Suppressor macrophage treated with lipopolysaccharide for 1 hour (primary cell): ENCODE results near the gene FAM216A.
"Not testable (repeated sequence)": the region's sequence is repeated elsewhere in the genome, so short reads cannot be mapped to it uniquely, and the experiment has no call there.

Experiments
- DNase-seq, 3 donors: peaks; one replicate each; pipeline ENCODE4 v3.0.0-alpha.2; 2020 to 2022

FAM216A gene, protein sequence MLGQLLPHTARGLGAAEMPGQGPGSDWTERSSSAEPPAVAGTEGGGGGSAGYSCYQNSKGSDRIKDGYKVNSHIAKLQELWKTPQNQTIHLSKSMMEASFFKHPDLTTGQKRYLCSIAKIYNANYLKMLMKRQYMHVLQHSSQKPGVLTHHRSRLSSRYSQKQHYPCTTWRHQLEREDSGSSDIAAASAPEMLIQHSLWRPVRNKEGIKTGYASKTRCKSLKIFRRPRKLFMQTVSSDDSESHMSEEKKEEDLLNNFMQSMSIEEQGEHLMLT

DNA sequence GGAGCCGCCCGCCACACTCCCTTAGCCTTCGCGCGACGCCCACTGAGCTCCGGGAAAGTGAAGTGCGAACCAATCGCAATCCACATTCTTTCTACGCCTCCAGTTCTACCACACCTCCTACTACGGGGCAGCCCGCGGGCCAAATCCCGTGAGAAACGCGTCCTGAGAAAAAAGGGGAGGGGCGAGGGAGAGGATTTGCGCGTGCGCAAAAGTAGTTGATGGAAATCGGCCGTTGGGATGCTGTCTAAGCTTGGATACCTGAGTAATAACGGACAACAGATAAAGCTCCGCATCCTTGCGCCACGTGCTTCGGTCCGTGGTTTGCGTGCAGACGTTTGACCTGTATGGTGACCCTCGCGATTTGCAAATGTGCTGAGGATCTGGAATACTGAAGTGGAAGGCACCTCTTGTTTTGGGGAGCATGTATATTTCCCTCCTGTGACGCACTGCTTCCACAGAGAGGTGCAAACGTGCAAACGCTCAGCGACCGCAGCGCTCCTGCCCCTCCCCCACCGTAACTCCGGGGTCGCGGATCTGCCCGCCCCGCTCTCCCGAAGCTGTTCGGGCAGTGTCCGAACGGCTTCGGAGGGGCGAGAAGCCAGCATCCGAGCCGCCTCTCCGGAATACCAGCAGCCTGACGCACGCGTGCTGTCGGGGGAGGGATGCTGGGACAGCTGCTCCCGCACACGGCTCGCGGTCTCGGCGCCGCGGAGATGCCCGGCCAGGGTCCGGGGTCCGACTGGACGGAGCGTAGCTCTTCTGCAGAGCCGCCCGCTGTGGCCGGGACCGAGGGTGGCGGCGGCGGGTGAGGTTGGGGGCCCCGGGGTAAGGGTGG, at the start of gene FAM216A, which contains the start of gene GPN3:
Gene FAM216A, plus strand, starts transcription at position 632 of the 835 bp plus-strand sequence. Its CDS starts 31 bp downstream, at position 663.
Gene GPN3, minus strand, starts transcription at position 44 of the 835 bp plus-strand sequence. CDS start 54 bp downstream, outside the sequence.
- peak; percentile 98 to 99 (median 99) for DNase-seq

DNA sequence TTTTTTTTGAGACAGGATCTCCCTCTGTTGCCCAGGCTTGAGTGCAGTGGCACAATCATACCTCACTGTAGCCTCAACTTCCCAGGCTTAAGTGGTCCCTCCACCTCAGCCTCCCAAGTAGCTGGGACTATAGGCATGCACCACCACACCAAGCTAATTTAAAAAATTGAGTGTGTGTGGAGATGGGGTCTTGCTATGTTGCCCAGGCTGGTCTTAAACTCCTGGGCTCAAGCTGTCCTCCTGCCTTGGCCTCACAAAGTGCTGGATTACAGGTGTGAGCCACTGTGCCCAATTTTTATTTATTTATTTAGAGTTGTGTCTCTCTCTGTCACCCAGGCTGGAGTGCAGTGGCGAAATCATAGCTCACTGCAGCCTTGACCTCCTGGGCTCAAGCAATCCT, 48.0 kb upstream of the FAM216A start:
- DNase-seq: not testable (repeated sequence)

DNA sequence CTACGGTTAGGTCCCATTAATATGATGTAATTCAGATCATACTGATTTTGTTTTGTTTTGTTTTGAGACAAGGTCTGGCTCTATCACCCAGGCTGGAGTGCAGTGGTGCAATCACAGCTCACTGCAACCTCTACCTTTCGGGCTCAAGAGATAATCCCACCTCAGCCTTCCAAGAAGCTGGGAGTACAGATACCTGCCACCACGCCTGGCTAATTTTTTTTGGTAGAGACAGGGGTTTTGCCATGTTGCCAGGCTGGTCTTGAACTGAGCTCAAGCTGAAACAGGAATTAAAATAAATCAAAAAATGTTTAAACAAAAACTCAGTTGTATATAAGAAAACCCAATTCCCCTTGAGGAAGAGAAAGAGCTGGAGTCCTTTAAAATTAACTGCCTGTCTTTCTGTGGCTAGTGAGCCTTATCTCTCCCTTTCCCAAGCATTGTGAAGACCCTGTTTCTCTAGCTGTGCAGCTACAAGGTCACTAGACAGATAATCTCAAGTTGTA, 47.4 kb upstream of the FAM216A start:
- DNase-seq: no peak

DNA sequence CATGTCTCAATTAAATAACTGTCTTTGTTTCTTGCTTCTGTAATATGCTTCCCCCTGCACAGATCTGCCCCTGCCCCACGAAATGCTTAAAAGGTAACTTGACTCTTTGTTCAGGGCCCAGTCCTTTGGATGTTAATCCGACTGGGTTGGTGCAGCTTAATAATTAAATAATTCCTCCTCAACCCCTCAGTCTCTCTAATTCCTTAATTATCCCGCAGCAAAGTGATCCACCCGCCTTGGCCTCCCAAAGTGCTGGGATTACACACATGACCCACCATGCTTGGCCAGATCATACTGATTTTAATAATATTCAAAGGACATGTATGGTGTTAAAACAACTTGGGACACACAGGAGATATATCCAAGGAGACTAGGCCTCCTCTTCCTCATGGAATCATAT, 46.9 kb upstream of the FAM216A start:
- no peak for DNase-seq

DNA sequence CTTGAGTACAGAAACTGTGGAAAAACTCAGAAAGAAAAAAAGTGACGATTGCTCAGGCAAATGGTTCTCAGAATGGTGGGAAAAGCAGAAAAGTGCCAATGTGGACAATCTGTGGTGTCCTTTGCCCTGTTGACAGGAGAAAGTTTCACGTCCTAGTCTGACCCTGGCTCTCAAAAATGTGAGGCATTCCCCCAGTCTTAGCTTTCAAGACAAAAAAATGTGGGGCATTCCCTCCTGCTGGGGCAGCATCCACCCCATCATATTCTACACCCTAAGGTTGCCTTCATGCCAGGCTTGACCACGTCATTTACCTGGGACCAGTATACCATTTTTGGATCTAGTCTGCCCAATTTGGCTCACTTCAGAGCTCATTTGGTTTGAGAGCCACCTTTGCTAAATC, 44.4 kb upstream of the FAM216A start:
- no peak for DNase-seq

DNA sequence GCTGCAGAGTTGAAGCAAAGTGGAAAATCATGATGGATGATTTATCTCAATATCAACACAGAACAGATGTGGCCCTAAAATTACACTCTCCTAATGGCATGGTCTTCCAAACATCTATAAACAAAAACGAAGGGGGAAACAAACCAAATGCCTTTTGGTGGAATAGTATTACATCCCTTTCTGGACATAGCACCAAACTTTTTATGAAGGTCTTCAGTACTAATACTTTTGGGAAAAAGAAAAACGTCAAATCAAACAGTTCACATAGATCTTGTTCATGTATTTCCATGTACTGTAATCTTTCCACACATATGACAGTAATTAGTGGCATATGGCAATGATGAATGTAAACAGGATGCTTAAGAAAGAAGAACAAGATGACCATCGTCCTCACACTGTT, 42.2 kb upstream of the FAM216A start:
- DNase-seq: no peak

DNA sequence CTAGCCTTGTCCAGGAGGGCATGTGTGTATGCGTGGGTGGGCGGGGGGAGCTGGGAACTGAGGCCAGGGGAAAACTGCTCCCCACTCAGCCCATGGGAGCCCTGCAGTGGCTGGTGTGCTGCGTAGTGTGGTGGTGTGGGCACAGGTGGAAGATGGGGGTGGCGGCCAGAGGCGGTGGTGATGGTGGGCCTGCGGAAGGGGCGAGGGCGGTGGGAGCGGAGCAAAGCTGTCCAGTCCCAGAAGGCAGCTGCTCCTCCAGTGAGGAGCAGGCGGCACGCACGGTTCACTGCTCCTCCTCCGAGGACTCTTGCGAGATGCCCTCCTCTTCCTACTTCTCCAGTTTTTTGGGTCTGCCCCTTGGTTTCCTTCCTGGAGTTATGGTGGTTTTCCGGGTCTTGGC, 39.0 kb upstream of the FAM216A start:
- not testable (repeated sequence) for DNase-seq

DNA sequence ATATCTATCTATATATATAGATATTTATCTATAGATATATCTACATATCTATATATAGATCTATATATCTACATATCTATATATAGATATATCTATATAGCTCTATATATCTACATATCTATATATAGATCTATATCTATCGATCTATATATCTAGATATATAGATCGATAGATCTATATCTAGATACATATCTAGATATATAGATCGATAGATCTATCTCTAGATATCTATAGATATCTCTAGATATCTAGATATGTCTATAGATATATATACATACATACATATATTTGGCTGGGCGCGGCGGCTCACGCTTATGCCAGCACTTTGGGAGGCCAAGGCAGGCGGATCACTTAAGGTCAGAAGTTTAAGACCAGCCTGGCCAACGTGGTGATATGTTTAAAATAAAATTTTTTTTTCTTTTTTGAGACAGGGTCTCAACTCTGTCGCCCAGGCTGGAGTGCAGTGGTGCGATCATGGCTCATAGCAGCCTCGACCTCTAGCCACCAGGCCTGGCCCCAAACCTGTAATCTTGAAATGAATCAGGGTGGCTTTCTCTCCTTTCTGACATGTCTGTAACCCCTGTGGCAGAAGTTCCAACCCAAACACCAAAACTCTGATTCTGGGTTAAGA, 36.6 kb upstream of the FAM216A start:
- no peak for DNase-seq

DNA sequence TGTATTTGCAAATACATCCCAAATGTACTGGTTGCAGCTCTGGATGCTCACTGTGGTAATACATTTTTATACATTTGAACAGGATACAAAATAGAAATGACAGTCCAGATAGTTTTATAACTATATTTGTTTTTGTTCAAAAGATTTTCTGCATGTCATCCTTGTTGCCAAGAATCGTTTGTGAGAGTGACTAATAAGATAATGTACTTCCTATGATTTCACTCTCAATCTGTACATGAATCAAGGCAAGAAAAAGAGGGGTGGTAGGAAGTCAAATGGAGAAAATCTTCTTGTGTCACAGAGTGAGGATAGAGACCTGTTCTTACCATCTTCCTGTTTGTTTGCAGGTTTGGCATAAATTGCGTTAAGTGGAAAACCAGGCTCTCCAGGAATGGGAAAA, 32.4 kb upstream of the FAM216A start:
- DNase-seq: no peak

DNA sequence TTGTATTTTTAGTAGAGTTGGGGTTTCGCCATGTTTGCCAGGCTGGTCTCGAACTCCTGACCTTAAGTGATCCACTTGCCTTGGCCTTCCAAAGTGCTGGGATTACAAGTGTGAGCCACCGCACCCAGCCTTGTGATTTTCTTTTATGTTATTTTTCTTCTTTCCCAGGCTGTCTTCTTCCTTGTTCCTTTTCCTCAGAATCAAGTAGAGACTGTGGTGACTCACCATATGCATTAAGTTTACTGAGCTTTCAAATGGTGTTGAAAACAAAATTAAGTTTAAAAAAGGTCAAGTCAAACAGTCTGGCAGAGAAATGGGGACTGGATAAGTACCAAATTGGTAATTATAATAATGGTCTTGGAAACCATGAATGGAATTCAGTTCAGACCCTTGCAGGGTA, 24.2 kb upstream of the FAM216A start:
- peak in 2 of 3 donors; percentile 36 to 53 for DNase-seq

DNA sequence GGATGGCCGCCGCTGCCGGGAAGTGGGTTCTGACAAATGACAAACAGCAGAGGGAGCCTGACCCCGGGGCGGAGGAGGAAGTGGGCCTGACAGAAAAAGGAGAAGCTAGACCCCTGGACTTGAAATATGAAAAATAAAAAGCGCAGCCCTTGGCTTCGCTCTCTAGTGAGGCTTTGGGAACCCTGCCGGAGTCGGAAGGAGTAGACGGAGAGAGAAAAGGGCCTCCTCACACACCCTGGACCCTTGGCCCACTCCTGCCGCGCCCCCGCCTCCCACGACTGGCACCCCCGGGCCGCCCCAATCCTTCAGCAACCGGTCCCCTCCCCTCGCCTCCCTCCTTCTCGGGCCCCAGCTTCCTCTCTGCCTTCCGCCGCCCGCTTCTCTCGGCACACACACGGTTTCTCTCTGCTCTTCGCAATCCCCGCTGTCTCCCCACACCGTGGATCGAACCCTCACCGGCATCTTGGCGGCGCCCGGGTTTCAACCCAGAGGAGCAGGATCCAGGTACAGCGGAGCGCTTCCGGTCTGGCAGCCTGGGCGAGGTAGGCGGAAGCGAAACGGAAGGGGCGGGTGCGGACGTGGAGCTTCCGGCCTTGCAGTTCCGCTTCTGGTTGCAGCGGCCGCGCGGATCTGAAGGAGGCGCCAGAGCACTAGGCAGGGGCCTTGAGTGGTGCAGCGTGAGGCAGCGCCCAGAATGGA, 18.7 kb upstream of the FAM216A start, which contains the start of gene ARPC3:
Gene ARPC3, minus strand, starts transcription at position 539 of the 699 bp plus-strand sequence. Its CDS starts 77 bp downstream, at position 462.
- DNase-seq: peak; percentile 97 to 99 (median 98)

DNA sequence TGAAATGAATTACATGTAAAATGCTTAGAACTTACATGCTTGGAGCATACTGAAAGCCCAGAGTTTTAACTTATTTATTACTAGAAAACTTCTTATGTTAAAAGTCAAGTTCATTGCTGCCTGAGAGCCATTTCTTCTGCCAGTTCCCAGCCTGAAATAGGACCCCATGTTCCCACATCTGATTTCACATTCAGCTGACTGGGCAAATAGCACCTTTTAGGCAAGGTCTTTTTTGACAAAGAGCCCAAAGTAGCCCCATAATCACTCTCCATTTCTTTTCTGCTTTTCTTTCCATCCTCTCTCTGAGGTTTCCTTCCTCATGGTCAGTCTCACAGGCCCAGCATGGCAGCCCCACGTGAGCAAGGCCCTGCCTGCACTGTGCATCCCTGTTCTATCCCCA, 17.4 kb upstream of the FAM216A start:
- no peak for DNase-seq

DNA sequence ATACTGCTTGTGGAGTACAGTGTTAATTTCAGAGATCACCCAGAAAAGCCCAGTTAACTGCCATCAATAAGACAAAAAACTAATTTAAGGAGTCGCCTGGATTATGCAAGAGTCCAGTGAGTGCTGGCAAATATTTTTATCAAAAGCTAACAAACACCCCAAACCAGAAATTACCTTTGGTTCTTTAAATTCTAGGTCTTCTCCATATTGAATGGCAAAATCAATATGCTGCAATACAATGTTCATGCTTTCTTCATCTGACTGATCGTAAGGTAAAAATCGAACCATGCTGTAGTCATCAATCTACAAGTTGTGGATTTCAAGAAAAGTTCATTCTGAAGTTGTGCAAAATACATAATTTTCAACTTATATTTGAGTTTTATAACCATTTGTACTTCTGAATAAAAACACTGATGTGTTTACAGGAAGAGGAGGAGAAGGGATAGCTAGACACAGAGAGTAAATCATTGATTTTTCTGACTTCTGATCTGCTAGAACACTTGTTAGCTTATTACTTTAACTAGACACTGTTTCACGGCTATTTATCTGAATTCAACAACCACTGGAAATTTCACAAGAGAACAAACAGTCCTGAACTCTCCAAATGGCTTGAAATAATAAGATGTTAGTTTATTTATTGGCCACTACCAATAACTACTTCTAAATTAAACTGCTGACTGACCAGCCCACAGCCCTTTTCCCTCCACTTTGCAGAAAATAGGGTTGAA, 14.9 kb upstream of the FAM216A start:
- DNase-seq: no peak

DNA sequence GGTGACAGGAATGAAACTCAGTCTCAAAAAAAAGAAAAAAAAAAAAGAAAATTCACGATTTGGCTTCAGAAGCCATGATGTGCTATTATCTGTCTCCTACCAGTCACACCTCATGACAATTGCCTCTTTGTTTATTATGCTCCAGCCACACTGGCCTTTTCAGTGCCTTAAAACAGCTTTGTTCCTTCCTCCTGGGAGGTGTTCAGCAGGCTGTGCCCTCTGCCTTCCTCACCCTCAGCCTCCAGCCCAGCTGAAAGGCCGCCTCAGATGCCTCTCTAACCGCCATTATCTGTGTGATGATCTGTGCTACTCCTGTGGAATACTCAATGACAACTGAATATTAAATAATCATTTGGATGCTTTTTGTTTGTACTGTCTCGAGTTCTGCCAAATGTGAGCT, 9.9 kb upstream of the FAM216A start:
- DNase-seq: no peak

DNA sequence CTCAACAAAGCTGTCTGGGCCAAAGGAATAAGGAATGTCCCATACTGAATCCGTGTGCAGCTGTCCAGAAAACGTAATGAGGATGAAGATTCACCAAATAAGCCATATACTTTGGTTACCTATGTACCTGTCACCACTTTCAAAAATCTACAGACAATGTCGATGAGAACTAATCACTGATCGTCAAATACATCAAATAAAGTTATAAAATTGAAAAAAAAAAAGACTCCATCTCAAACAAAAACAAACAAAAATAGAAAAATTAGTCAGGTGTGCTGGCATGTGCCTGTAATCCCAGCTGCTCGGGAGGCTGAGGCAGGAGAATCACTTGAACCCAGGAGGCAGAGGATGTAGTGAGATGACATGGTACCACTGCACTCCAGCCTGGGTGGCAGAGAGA, 7.5 kb upstream of the FAM216A start:
- DNase-seq: not testable (repeated sequence)

DNA sequence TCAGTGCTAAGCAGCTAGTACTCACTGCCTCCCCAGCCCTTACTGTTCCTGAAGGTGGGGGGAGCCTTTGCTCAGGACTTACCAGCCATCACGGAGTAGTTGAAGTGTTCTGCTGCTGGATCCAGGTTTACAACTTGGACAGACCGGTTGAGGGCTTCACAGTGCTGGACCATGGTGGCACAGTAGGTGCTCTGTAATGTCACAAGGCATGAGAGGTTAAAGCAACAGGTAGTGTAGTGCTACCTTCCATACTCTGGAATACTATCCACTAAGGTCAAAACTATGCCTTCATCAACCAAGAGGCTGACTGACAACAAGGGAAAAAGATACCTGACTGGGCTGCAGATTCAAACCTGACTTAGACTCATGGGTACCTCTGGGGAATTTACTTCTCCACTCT, 3.6 kb upstream of the FAM216A start:
- DNase-seq: no peak

DNA sequence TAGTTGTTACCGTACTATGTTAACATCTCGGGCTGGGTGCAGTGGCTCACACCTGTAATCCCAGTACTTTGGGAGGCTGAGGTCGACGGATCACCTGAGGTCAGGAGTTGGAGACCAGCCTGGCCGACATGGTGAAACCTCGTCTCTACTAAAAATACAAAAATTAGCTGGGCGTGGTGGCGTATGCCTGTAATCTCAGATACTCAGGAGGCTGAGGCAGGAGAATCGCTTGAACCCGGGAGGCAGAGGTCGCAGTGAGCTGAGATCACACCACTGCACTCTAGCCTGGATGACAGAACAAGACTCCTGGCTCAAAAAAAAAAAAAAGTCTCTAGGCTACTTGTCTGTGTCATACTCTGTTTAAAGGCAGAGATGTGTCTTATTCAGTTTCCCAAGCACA, 2.9 kb upstream of the FAM216A start:
- not testable (repeated sequence) for DNase-seq

DNA sequence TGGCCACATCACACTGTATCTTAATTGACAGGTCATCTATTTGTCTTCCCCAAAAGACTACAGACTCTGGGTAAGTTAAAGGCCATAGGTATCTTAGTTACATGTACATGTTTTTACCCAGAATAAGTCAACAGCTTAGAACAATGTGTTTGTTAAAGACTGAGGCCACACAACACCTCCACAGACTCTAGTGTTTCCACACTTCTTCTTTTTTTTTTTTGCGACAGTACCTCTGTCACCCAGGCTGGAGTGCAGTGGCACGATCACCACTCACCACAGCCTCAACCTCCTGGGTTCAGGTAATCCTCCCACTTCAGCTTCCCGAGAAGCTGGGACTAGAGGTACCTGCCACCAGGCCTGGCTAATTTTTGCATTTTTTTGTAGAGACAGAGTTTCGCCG, 1.9 kb upstream of the FAM216A start:
- DNase-seq: no peak

DNA sequence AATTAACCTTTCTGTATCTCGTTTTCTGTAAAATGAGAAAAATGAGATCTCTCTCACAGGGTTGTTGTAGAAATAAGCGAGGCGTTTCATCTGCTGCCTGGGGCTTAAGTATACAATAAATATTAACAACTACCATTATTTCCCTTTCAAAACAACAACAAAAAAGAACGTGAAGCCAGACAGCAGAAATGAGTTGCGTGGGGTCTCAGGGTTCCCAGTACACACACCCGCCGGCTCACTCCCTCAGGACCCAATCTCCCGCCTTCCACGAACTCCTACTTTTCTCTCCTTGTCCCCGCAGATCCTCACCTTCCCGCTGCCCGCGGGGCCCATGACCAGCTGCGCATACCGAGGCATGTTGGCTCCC, 815 bp upstream of the FAM216A start:
- DNase-seq: no peak

DNA sequence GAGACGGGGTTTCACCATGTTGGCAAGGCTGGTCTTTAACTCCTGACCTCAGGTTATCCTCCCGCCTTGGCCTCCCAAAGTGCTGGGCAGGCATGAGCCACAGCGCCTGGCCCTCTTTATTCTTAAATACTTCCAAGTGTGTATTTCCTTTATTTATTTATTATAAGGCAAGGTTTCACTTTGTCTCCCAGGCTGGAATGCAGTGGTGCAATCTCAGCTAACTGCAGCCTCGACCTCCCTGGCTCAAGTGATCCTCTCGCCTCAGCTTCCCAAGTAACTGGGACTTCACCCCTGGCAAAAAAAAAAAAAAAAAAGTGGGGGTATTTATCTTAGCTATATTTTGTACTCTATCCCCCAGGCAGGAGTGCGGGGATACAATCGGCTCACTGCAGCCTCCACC, 6.8 kb downstream of the FAM216A start:
- no peak for DNase-seq

DNA sequence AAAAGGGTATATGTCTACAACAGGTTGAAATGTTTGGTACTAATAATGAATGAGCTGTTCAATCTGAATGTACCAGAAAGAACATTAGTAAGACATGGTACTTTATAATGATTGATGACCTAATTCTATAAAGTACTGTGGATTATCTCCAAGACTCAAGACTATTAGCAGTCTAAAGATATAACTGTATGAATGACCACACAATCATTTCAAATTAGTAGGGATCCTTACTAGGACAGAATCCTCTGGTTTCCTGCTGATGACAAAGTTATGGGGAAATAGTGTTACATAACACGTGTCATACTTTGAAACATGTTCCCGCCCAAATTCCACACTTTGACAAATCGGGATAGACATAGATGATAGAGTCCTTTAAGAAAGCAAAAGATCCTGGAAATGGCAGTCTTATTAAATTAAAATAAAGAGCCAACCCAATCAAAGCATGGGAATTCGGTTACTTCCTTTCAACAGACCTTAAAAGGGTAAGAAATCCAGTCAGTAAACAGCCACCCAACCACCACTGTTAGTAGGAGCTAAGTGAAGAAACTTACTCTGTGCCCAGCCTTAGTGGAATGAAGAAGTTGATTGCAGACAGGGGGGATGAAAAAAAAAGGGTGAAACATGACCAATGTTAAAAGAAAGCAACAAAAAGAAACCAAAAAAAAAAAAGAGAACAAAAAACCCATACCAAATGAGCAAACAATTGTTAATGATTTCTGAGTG, 30.5 kb downstream of the FAM216A start:
- peak; percentile 66 to 85 (median 78) for DNase-seq
